Measurements from ENCODE around the gene NHERF2.

The NHERF2 gene

GRCh38 chr16:2028620-2029220 lies 2.0 kb downstream of the NHERF2 start:
- no peak overlapping the region for H3K4me2 ChIP-seq (ENCODE audit: low read depth, low read length, poor library complexity, severe bottlenecking)
- no peaks in the 10 kb centered on the region for H3K9me3 ChIP-seq (ENCODE audit: insufficient read depth, low read length)
- no peaks in the 10 kb centered on the region for H3K79me2 ChIP-seq (ENCODE audit: insufficient read depth, low read length)
- H3K4me3 ChIP-seq (ENCODE audit: insufficient read depth, low read length, poor library complexity, severe bottlenecking), result no peak overlapping the region
- TF ChIP-seq EZH2phosphoT487 (conservative IDR thresholded peaks at IDR 0.05; ENCODE audit: low read length) (no peak), CTCF (IDR thresholded peaks at IDR 0.05; ENCODE audit: insufficient read depth, low read length, poor library complexity, severe bottlenecking) (no peak)
- H3K27me3 ChIP-seq (ENCODE audit: low read length), result no peaks in the 10 kb centered on the region
- H3K9me2 ChIP-seq (replicated peaks; ENCODE audit: insufficient read depth, low read length), result no peaks in the 10 kb centered on the region
- H3K9ac ChIP-seq (ENCODE audit: low read length), result no peak overlapping the region
- no peak overlapping the region for H3K27ac ChIP-seq (ENCODE audit: low read depth, low read length)
- H4K20me1 ChIP-seq (ENCODE audit: low read depth, low read length), result no peaks in the 10 kb centered on the region
- no peak overlapping the region for H2AFZ ChIP-seq (ENCODE audit: low read depth, low read length, severe bottlenecking)
- no peaks in the 10 kb centered on the region for H3K36me3 ChIP-seq (ENCODE audit: low read length)
- H3F3A ChIP-seq (ENCODE audit: insufficient read depth), result no peaks in the 10 kb centered on the region

- Histone ChIP-seq H3K36me3 (ENCODE audit: low read length) (no peaks in the 10 kb centered on the region), H3K27ac (ENCODE audit: low read depth, low read length) (no peak overlapping the region), H3K27me3 (ENCODE audit: low read length) (no peaks in the 10 kb centered on the region), H3K9ac (ENCODE audit: low read length) (no peak overlapping the region), H3K4me2 (ENCODE audit: low read depth, low read length, poor library complexity, severe bottlenecking) (no peak overlapping the region), H3K9me3 (ENCODE audit: insufficient read depth, low read length) (no peaks in the 10 kb centered on the region), H3F3A (ENCODE audit: insufficient read depth) (no peaks in the 10 kb centered on the region), H4K20me1 (ENCODE audit: low read depth, low read length) (no peaks in the 10 kb centered on the region), H3K4me3 (ENCODE audit: insufficient read depth, low read length, poor library complexity, severe bottlenecking) (no peak overlapping the region), H2AFZ (ENCODE audit: low read depth, low read length, severe bottlenecking) (no peak overlapping the region), H3K9me2 (replicated peaks; ENCODE audit: insufficient read depth, low read length) (no peaks in the 10 kb centered on the region), H3K79me2 (ENCODE audit: insufficient read depth, low read length) (no peaks in the 10 kb centered on the region)
- no peak for TF ChIP-seq CTCF (IDR thresholded peaks at IDR 0.05; ENCODE audit: insufficient read depth, low read length, poor library complexity, severe bottlenecking)
- no peak for TF ChIP-seq EZH2phosphoT487 (conservative IDR thresholded peaks at IDR 0.05; ENCODE audit: low read length)
Measured at GRCh38 chr16:2029350-2029749, 2.6 kb downstream of the NHERF2 start.

- Histone ChIP-seq H3K79me2 (ENCODE audit: insufficient read depth, low read length) (no peaks in the 10 kb centered on the region), H3K9ac (ENCODE audit: low read length) (no peak overlapping the region), H2AFZ (ENCODE audit: low read depth, low read length, severe bottlenecking) (no peak overlapping the region), H3K36me3 (ENCODE audit: low read length) (no peaks in the 10 kb centered on the region), H3F3A (ENCODE audit: insufficient read depth) (no peaks in the 10 kb centered on the region), H3K27ac (ENCODE audit: low read depth, low read length) (no peak overlapping the region), H3K9me3 (ENCODE audit: insufficient read depth, low read length) (no peaks in the 10 kb centered on the region), H3K27me3 (ENCODE audit: low read length) (no peaks in the 10 kb centered on the region), H3K4me2 (ENCODE audit: low read depth, low read length, poor library complexity, severe bottlenecking) (no peak overlapping the region), H3K9me2 (replicated peaks; ENCODE audit: insufficient read depth, low read length) (no peaks in the 10 kb centered on the region), H3K4me3 (ENCODE audit: insufficient read depth, low read length, poor library complexity, severe bottlenecking) (no peak overlapping the region), H4K20me1 (ENCODE audit: low read depth, low read length) (no peaks in the 10 kb centered on the region)
- no peak for TF ChIP-seq EZH2phosphoT487 (conservative IDR thresholded peaks at IDR 0.05; ENCODE audit: low read length)
- no peak for TF ChIP-seq CTCF (IDR thresholded peaks at IDR 0.05; ENCODE audit: insufficient read depth, low read length, poor library complexity, severe bottlenecking)
Measured at GRCh38 chr16:2030036-2030435, 3.3 kb downstream of the NHERF2 start.
